CD4-positive, alpha-beta T cell (primary cell): Measurements from ENCODE around the gene ADA. TPM values are rescaled to one million over a fixed set of nuclear protein-coding genes. Genes with fewer than 3 reads are reported as not detected.

Source experiments
- ATAC-seq: fragments of 200-7000 bp; cut with Tn5 transposase; one replicate; pipeline ENCODE4 v1.10.0; 2022; ENCODE audit warnings: mild to moderate bottlenecking; ENCODE audit not compliant: poor library complexity
- CTCF ChIA-PET: fragments of 350-600 bp; sonication (Branson Sonifier 250); formaldehyde crosslinking; loops from one replicate; lab custom pipeline; 2021; ENCODE audit warnings: antibody characterized with exemption, inconsistent platforms; lab: Charles Lee
- POLR2A ChIA-PET: fragments of 350-600 bp; sonication (Branson Sonifier 250); formaldehyde crosslinking; loops from one replicate; lab custom pipeline; 2021; ENCODE audit warnings: antibody characterized with exemption, inconsistent platforms; lab: Charles Lee
- DNase-seq, 14 experiments: peaks; one replicate each; pipeline ENCODE4 v3.0.0-alpha.2; 2013 to 2020; ENCODE audit warnings: mixed read lengths in 2 of 14
- H3K27ac ChIP-seq, 2 donors: one replicate each; pipeline versions ENCODE4 v1.5.1 to v1.7.0; 2013; ENCODE audit warnings: low read length in 2 of 2, low read depth in 1 of 2, mild to moderate bottlenecking in 1 of 2
- H3K27me3 ChIP-seq, 2 experiments: 1 replicate in 1 of 2; 2 replicates in 1 of 2; pipeline versions ENCODE4 v1.6.1 to v1.7.0; 2013; ENCODE audit warnings: low read length in 2 of 2, control low read depth in 1 of 2, mild to moderate bottlenecking in 1 of 2, moderate library complexity in 1 of 2; ENCODE audit not compliant: insufficient read depth in 2 of 2, control insufficient read depth in 1 of 2
- H3K36me3 ChIP-seq: one replicate; pipeline ENCODE4 v1.6.1; 2013; ENCODE audit warnings: low read length, control low read depth; ENCODE audit not compliant: insufficient read depth
- H3K4me1 ChIP-seq: one replicate; pipeline ENCODE4 v1.6.1; 2013; ENCODE audit warnings: low read length, control low read depth; ENCODE audit not compliant: insufficient read depth
- H3K4me3 ChIP-seq: one replicate; pipeline ENCODE4 v1.5.1; 2013; ENCODE audit warnings: mild to moderate bottlenecking, low read length, moderate library complexity
- H3K9me3 ChIP-seq, 2 experiments: 1 replicate in 1 of 2; 2 replicates in 1 of 2; pipeline versions ENCODE4 v1.6.1 to v1.7.0; 2013; ENCODE audit warnings: low read length in 2 of 2, mild to moderate bottlenecking in 2 of 2, control low read depth in 1 of 2, moderate library complexity in 1 of 2; ENCODE audit not compliant: control insufficient read depth in 1 of 2, insufficient read depth in 1 of 2
- H3K27ac Mint-ChIP-seq: one replicate; pipeline ENCODE4 v1.8.0; 2020; ENCODE audit warnings: mixed read lengths
- H3K27me3 Mint-ChIP-seq: one replicate; pipeline ENCODE4 v1.8.0; 2021; ENCODE audit warnings: mixed read lengths
- H3K36me3 Mint-ChIP-seq: one replicate; pipeline ENCODE4 v1.8.0; 2021; ENCODE audit warnings: low read depth, mixed read lengths
- H3K4me1 Mint-ChIP-seq: one replicate; pipeline ENCODE4 v1.8.0; 2021; ENCODE audit warnings: low read depth, mixed read lengths
- H3K4me3 Mint-ChIP-seq: one replicate; pipeline ENCODE4 v1.8.0; 2020; ENCODE audit warnings: mild to moderate bottlenecking, mixed read lengths
- H3K9me3 Mint-ChIP-seq: one replicate; pipeline ENCODE4 v1.8.0; 2020; ENCODE audit warnings: mixed read lengths
- intact Hi-C, 2 experiments: fragments of 100-400 bp; cut with DNase I in 1 of 2; cut with micrococcal nuclease in 1 of 2; formaldehyde crosslinking; loops; one replicate each; pipeline versions ENCODE4 v1.15.1 to v1.9.0; 2023 to 2025; cut with DNase I, micrococcal nuclease
- total RNA-seq, 174 experiments: library from RNA in 2 of 174; stranded (reverse) in 2 of 174; gene quantifications; one replicate each; pipeline ENCODE4 v1.2.3 and lab custom pipeline; 2021 to 2026
- TF ChIP-seq, protein P1 (sequence below): fragments of 200-600 bp; IDR thresholded peaks from one replicate; pipeline ENCODE4 v1.8.0; 2022; ENCODE audit warnings: antibody characterized with exemption, mild to moderate bottlenecking

Gene ADA
- total RNA-seq, 2 experiments from 2014 or later, result 31.7 to 32.8 TPM

DNA sequence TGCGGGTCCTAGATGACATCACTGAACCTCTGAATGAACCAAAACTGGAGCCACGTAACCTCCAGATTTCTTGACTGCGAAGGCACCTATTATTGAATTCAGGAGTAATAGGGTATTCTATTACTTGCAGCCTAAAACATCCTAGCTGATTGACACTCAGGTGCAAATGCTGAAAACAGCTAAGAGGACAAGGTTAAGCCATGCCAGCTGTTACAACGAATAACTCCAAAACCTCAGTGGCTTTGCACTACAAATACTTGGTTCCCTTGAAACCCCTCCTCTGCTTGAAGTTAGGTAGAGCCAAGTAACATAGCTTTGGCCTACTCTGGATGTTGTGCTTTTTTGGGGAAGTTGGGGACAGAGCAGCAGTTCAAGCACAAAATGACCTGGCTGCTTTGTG is 42.7 kb upstream of the ADA start:
- ATAC-seq (no peak), DNase-seq (no peak)
- Histone ChIP-seq H3K27ac (no peak overlapping the region), H3K36me3 (no peaks in the 10 kb centered on the region), H3K4me1 (no peaks in the 10 kb centered on the region), H3K4me3 (no peak overlapping the region), H3K9me3 (no peaks in the 10 kb centered on the region), H3K27me3 (no peaks in the 10 kb centered on the region)
- Mint-ChIP-seq H3K4me3 (no peak overlapping the region), H3K4me1 (no peaks in the 10 kb centered on the region), H3K27ac (no peak overlapping the region), H3K9me3 (no peaks in the 10 kb centered on the region), H3K36me3 (no peaks in the 10 kb centered on the region), H3K27me3 (no peaks in the 10 kb centered on the region)
- POLR2A ChIA-PET, result no interaction called here
- TF ChIP-seq, protein P1, sequence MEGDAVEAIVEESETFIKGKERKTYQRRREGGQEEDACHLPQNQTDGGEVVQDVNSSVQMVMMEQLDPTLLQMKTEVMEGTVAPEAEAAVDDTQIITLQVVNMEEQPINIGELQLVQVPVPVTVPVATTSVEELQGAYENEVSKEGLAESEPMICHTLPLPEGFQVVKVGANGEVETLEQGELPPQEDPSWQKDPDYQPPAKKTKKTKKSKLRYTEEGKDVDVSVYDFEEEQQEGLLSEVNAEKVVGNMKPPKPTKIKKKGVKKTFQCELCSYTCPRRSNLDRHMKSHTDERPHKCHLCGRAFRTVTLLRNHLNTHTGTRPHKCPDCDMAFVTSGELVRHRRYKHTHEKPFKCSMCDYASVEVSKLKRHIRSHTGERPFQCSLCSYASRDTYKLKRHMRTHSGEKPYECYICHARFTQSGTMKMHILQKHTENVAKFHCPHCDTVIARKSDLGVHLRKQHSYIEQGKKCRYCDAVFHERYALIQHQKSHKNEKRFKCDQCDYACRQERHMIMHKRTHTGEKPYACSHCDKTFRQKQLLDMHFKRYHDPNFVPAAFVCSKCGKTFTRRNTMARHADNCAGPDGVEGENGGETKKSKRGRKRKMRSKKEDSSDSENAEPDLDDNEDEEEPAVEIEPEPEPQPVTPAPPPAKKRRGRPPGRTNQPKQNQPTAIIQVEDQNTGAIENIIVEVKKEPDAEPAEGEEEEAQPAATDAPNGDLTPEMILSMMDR, result no peak
- intact Hi-C loops, result no loop called here
- CTCF ChIA-PET, result no interaction called here

GRCh38 chr20:44693627-44694026 is 42.1 kb upstream of the ADA start:
- CTCF ChIA-PET, result no interaction called here
- POLR2A ChIA-PET, result no interaction called here
- Mint-ChIP-seq H3K4me3 (no peak overlapping the region), H3K27me3 (no peaks in the 10 kb centered on the region), H3K4me1 (no peaks in the 10 kb centered on the region), H3K9me3 (no peaks in the 10 kb centered on the region), H3K36me3 (no peaks in the 10 kb centered on the region), H3K27ac (no peak overlapping the region)
- Histone ChIP-seq H3K9me3 (no peaks in the 10 kb centered on the region), H3K27me3 (no peaks in the 10 kb centered on the region), H3K4me3 (no peak overlapping the region), H3K4me1 (no peaks in the 10 kb centered on the region), H3K36me3 (no peaks in the 10 kb centered on the region), H3K27ac (no peak overlapping the region)
- DNase-seq (no peak), ATAC-seq (no peak)
- intact Hi-C loops, result no loop called here
- TF ChIP-seq, protein P1, result no peak

DNA sequence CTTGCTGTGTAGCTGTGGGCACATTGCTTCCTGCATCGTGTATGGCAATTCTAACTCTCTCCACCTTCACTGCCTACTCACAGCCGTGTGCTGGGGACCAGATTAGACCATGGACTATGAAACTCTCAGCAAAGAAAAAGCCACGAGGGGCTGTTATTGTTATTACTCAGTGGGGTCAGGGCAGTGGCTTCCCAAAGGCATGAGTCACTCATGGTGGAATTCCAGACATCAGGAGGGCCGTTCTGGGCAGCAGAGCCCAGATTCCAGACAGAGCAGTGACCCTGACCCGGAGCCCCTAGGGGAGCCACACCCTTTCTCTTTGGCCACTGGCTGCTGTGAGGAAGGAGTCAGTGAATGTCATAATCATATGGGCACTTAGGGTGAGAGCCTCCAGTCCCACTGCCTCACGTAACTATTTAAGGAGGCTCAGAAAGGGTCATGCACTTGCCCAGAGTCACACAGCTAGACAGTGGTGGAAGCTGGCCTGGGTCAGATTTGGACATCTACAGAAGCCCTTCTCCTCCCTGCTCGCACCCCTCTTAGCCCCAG is 41.5 kb upstream of the ADA start:
- Mint-ChIP-seq H3K4me3 (no peak overlapping the region), H3K27ac (no peak overlapping the region), H3K27me3 (no peaks in the 10 kb centered on the region), H3K4me1 (no peaks in the 10 kb centered on the region), H3K36me3 (no peaks in the 10 kb centered on the region), H3K9me3 (no peaks in the 10 kb centered on the region)
- ATAC-seq (no peak), DNase-seq (no peak)
- no peaks in the 10 kb centered on the region for H3K36me3 ChIP-seq
- CTCF ChIA-PET, result no interaction called here
- TF ChIP-seq, protein P1, result no peak
- H3K9me3 ChIP-seq, result no peaks in the 10 kb centered on the region
- POLR2A ChIA-PET, result no interaction called here
- H3K27ac ChIP-seq, result no peak overlapping the region
- H3K27me3 ChIP-seq, result no peaks in the 10 kb centered on the region
- intact Hi-C loops, result no loop called here
- no peaks in the 10 kb centered on the region for H3K4me1 ChIP-seq
- no peak overlapping the region for H3K4me3 ChIP-seq
